Esophagus muscularis mucosa (tissue), 3 donors: Measurements from ENCODE around the gene WNT9A.

ENCODE experiments used
- POLR2A ChIP-seq: fragments of 450-650 bp; IDR thresholded peaks from one replicate; pipeline ENCODE4 v1.6.1; 2017; ENCODE audit warnings: antibody characterized with exemption, moderate library complexity, mild to moderate bottlenecking, low read depth
- TF ChIP-seq, protein P1 (sequence below), 3 experiments: fragments of 200-600 bp in 2 of 3; fragments of 450-650 bp in 1 of 3; sonication (generic) in 2 of 3; IDR thresholded peaks; one replicate each; pipeline ENCODE4 v1.5.1; 2017 to 2019; ENCODE audit warnings: antibody characterized with exemption in 3 of 3, mild to moderate bottlenecking in 2 of 3, moderate library complexity in 1 of 3

DNA sequence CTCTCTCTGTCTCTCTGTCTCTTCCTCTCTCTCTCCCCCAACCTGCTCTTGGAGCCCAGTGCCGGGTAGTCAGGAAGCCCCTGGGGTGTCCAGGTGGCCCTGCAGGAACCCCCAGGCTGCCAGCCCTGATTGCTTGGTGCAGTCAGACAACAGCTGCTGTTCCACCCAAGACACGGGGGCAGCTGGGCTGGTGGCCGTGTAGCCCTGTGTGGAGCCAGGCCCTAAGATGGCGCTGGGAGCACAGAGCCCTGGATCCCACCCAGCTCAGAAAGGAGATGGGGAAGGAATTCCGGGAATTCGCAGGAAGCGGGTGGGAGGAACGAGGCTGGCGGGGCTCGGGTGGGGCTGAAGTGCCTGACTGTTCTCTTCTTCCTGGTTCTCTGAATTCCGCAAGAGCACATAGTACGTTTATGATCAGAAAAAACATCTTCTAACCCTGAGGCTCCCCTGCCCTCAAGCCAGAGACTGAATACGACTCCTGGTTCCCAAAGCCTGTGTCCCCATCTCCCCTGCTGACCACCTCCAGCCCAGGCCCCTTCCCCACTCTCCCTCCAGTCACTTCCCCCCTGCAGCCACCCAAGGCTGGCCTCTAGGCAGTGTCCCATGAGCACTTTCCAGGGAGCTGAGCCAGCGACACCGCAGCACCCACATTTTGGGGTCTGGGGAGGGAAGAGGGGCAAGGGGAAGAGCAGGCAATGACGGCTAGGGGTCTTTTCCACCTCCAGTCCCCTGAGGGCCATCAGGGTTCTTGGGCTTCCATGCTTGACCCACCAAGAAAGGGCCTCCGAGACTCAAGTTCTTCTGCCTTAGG is 55.0 kb downstream of the WNT9A start:
- no peak for TF ChIP-seq POLR2A
- TF ChIP-seq, protein P1, sequence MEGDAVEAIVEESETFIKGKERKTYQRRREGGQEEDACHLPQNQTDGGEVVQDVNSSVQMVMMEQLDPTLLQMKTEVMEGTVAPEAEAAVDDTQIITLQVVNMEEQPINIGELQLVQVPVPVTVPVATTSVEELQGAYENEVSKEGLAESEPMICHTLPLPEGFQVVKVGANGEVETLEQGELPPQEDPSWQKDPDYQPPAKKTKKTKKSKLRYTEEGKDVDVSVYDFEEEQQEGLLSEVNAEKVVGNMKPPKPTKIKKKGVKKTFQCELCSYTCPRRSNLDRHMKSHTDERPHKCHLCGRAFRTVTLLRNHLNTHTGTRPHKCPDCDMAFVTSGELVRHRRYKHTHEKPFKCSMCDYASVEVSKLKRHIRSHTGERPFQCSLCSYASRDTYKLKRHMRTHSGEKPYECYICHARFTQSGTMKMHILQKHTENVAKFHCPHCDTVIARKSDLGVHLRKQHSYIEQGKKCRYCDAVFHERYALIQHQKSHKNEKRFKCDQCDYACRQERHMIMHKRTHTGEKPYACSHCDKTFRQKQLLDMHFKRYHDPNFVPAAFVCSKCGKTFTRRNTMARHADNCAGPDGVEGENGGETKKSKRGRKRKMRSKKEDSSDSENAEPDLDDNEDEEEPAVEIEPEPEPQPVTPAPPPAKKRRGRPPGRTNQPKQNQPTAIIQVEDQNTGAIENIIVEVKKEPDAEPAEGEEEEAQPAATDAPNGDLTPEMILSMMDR (IDR thresholded peaks at IDR 0.05) = no peak
